ENCODE data around the gene TTYH2.

The TTYH2 gene

GRCh38 chr17:74201948-74202347 is 11.4 kb upstream of the TTYH2 start:
- no peak overlapping the region for H3K4me3 ChIP-seq (ENCODE audit: low read length)
- TF ChIP-seq CTCF (conservative IDR thresholded peaks at IDR 0.05; ENCODE audit: low read length), result no peak
- no peak for DNase-seq (ENCODE audit: low read depth)

- no peak for DNase-seq (ENCODE audit: low read depth)
- no peak for TF ChIP-seq CTCF (conservative IDR thresholded peaks at IDR 0.05; ENCODE audit: low read length)
- no peak overlapping the region for H3K4me3 ChIP-seq (ENCODE audit: low read length)
Observed at GRCh38 chr17:74202938-74203337, 10.4 kb upstream of the TTYH2 start.

- peak within 1 kb of the TSS; percentile 77 for H3K4me3 ChIP-seq (ENCODE audit: low read length)
- DNase-seq (ENCODE audit: low read depth), result peak; percentile 97
Observed at GRCh38 chr17:74203439-74204240, 9.7 kb upstream of the TTYH2 start, which contains the start of gene RPL38. Gene RPL38 (plus strand): TSS chr17:74203678. CDS start chr17:74203956, 278 bp downstream.

GRCh38 chr17:74204474-74204873 is 8.9 kb upstream of the TTYH2 start:
- no peak for DNase-seq (ENCODE audit: low read depth)
- peak overlapping the region; percentile 77 for H3K4me3 ChIP-seq (ENCODE audit: low read length)
- TF ChIP-seq CTCF (conservative IDR thresholded peaks at IDR 0.05; ENCODE audit: low read length), result no peak

More at GRCh38 chr17:74203439-74204240, 9.7 kb upstream of the TTYH2 start, which contains the start of gene RPL38:
- peak; percentile 96 for TF ChIP-seq CTCF (conservative IDR thresholded peaks at IDR 0.05; ENCODE audit: low read length)

GRCh38 chr17:74205274-74205673 is 8.1 kb upstream of the TTYH2 start:
- H3K4me3 ChIP-seq (ENCODE audit: low read length), result peak overlapping the region; percentile 77
- DNase-seq (ENCODE audit: low read depth), result no peak
- no peak for TF ChIP-seq CTCF (conservative IDR thresholded peaks at IDR 0.05; ENCODE audit: low read length)

- no peak for TF ChIP-seq CTCF (conservative IDR thresholded peaks at IDR 0.05; ENCODE audit: low read length)
- DNase-seq (ENCODE audit: low read depth), result no peak
- H3K4me3 ChIP-seq (ENCODE audit: low read length), result no peak overlapping the region
Observed at GRCh38 chr17:74206332-74206818, 7.0 kb upstream of the TTYH2 start.

Data from AG10803 (cell line).